HEK293T (cell line): ENCODE data around the gene IL1RL1.

ENCODE experiments used
- ARNT ChIP-seq: fragments of 450-650 bp; IDR thresholded peaks from 2 replicates; pipeline ENCODE4 v1.6.1; 2017; ENCODE audit warnings: mild to moderate bottlenecking
- BHLHE40 ChIP-seq: fragments of 450-650 bp; IDR thresholded peaks from 2 replicates; pipeline ENCODE4 v1.6.1; 2016; ENCODE audit warnings: mild to moderate bottlenecking, moderate library complexity, borderline replicate concordance
- FOXK2 ChIP-seq: fragments of 450-650 bp; IDR thresholded peaks from 2 replicates; pipeline ENCODE4 v1.6.1; 2016; ENCODE audit warnings: mild to moderate bottlenecking
- HDGF ChIP-seq: fragments of 450-650 bp; IDR thresholded peaks from 2 replicates; pipeline ENCODE4 v1.6.1; 2017; ENCODE audit warnings: antibody characterized with exemption, borderline replicate concordance
- ZNF384 ChIP-seq: fragments of 450-650 bp; IDR thresholded peaks from 2 replicates; pipeline ENCODE4 v1.6.1; 2016

DNA sequence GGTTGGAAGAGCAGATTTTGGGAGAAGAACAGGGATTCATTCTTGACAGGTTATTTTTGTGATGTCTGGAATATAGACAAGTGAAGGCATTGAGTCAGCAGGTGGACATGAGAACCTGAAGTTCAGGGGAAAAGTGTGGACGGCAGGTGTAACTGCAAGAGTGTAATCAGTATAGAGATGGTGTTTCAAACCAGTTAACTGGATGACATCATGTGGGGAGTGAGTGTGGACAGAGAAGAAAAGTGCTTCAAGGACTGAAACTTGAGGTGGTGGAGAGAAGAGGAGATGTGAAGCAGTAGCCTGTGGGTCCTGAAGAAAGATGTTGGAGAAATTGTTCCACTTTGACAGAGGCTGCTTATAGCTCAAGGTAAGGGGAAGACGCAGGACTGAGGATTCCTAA, 7.1 kb downstream of the IL1RL1 start:
- TF ChIP-seq FOXK2 (no peak), ZNF384 (no peak), ARNT (no peak), BHLHE40 (no peak), HDGF (no peak)
